ENCODE results near the gene SSH2.

The SSH2 gene

GRCh38 chr17:29619251-29619650 is 310.8 kb downstream of the SSH2 start:
- DNase-seq = no peak

- no peak for DNase-seq
These were observed 311.6 kb downstream of the SSH2 start for GRCh38 chr17:29618272-29619065.

GRCh38 chr17:29617481-29618271 is 312.4 kb downstream of the SSH2 start:
- peak; percentile 89 for DNase-seq

- peak; percentile 93 for DNase-seq
These were observed 312.9 kb downstream of the SSH2 start for GRCh38 chr17:29617125-29617480.

- no peak for DNase-seq
These were observed 313.6 kb downstream of the SSH2 start for GRCh38 chr17:29616300-29617048.

- peak; percentile 89 for DNase-seq
These were observed 314.3 kb downstream of the SSH2 start for GRCh38 chr17:29615492-29616299.

- DNase-seq = peak; percentile 80
These were observed 315.0 kb downstream of the SSH2 start for GRCh38 chr17:29615048-29615385.

GRCh38 chr17:29614349-29615047 is 315.5 kb downstream of the SSH2 start:
- DNase-seq = no peak

GRCh38 chr17:29613856-29614255 is 316.2 kb downstream of the SSH2 start:
- DNase-seq = no peak

GRCh38 chr17:29613352-29613837 is 316.6 kb downstream of the SSH2 start:
- peak; percentile 94 for DNase-seq

GRCh38 chr17:29612404-29613280 is 317.4 kb downstream of the SSH2 start:
- no peak for DNase-seq

GRCh38 chr17:29612094-29612403 is 318.0 kb downstream of the SSH2 start:
- no peak for DNase-seq

GRCh38 chr17:29611351-29612093 is 318.5 kb downstream of the SSH2 start:
- DNase-seq = no peak

GRCh38 chr17:29610395-29610794 is 319.6 kb downstream of the SSH2 start:
- DNase-seq = no peak

- no peak for DNase-seq
These were observed 321.0 kb downstream of the SSH2 start for GRCh38 chr17:29608986-29609385.

- DNase-seq = no peak
These were observed 322.4 kb downstream of the SSH2 start for GRCh38 chr17:29607557-29608195.

GRCh38 chr17:29603109-29603674 is 326.8 kb downstream of the SSH2 start:
- DNase-seq = no peak

GRCh38 chr17:29597361-29598172 is 332.5 kb downstream of the SSH2 start:
- no peak for DNase-seq

GRCh38 chr17:29596811-29597210 is 333.2 kb downstream of the SSH2 start:
- no peak for DNase-seq

Data from CD4-positive, alpha-beta T cell treated with Interleukin-10 for 1 hour (primary cell).